GM19099 (cell line): ENCODE measurements around the gene FAXDC2.

Experiments used
- POLR2A ChIP-seq: IDR thresholded peaks from 3 replicates; pipeline ENCODE4 v1.6.1; 2011; ENCODE audit warnings: low read depth; ENCODE audit not compliant: insufficient read length; ENCODE audit errors: extremely low read depth

The FAXDC2 gene

GRCh38 chr5:154819546-154819945 is 30.9 kb downstream of the FAXDC2 start:
- TF ChIP-seq POLR2A, result no peak

DNA sequence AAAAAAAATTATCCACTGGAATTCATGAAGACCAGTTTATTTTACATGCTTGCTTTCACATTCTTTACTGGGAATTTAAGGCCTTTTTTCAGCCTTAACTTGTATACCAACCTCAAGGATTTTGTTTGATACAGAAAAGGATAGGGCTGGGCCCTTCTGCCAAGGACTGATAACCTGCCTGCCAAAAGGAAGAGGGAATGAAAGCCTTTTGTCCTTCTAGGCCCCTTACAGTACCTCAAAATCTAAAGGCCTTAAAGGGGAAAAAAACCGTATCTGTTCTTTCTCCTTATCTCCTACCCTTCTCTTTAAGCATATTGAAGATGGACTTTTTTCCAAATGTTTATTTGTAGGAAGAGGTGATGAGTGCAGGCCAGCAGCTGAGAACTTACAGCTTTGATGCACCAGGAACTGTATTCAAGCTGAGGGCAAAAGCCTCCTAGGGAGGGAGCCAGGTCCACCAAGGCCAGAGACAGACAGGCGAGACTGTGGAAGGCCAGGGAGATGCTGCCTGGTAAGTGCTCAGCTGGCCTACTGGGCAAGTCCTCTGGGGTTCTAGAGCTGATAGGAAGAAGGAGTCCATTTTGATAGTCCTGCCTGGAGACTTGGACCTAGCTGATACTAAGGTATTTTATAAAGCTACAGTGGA is 31.8 kb downstream of the FAXDC2 start:
- TF ChIP-seq POLR2A, result no peak

GRCh38 chr5:154817815-154818214 is 32.6 kb downstream of the FAXDC2 start:
- TF ChIP-seq POLR2A, result no peak

GRCh38 chr5:154816891-154817492 is 33.4 kb downstream of the FAXDC2 start:
- TF ChIP-seq POLR2A, result no peak

DNA sequence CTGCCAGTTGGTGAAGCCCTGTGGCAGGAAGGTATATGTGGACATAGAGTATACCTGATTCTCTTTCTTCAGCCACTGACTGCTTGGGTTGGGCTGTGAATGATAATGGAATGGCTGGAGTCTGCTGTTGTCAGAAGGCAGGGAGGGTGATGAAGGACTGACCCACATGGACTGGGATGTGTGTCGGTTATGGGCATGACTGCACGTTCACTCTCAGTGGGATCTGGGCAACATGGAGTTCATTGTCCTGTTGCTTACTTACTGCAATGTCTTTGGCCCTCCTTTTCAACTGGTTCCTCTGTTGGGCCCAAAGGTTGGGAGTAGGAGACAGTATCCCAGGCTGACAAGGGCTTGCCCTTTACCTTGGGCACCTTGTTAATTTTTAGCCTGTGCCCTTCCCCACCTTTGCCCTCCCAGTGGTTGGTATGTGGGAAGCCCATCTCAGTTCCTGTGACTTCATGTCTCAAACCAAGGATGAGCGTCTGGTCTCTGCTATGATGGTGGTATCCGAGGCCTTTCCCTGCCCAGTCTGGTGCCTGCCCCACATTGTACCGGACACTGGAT is 34.6 kb downstream of the FAXDC2 start:
- no peak for TF ChIP-seq POLR2A

GRCh38 chr5:154815025-154815424 is 35.4 kb downstream of the FAXDC2 start:
- no peak for TF ChIP-seq POLR2A

DNA sequence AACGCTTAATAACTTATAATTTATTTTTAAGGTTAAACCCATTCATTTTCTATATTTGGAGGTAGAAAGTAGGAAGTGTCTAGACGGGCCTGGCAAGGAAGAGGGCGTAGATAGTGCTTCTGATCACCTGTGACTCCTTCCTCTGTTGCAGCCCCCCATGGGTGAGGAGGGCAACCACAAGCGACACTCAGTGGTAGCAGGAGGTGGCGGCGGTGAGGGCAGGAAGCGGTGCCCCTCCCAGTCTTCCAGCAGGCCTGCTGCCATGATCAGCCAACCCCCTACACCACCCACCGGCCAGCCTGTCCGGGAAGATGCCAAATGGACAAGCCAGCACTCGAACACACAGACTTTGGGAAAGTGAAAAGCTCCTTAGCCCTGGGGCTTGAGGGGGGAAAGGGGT is 36.7 kb downstream of the FAXDC2 start:
- TF ChIP-seq POLR2A, result no peak

GRCh38 chr5:154813158-154813557 is 37.2 kb downstream of the FAXDC2 start:
- no peak for TF ChIP-seq POLR2A

DNA sequence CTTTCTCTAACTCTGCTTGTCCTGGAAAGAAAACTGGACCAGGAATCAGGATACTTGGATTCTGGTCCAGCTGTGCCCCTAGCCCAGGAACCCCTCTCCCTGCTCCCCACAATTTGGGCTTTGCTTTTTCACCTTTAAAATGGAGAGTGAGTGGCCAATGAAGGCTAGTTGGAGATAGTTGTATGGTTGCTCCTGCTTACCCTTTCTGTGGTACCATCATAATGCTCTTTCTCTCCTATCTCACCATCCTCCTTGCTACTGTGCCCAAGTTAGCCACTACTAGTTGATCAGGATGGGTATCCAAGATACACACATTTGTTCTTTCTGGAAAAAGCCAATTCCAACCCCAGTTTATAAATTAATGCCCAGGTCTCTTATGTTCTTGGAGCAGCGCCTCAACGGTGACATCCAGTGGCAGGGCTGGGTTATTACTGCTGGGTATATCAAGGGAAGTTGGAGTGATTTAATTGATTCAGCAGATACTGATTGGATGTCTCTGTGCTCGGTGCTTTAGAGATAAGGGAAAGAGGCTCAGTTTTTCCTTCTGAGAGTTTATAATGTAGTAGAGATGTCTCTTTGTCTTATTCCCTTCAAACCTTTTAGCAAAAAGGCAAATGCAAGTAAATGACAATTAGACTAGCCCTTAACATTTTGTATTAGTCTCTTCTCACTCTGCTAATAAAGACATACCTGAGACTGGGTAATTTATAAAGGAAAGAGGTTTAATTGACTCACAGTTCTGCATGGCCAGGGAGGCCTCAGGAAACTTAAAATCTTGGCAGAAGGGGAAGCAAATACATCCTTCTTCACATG is 38.5 kb downstream of the FAXDC2 start:
- TF ChIP-seq POLR2A, result no peak

DNA sequence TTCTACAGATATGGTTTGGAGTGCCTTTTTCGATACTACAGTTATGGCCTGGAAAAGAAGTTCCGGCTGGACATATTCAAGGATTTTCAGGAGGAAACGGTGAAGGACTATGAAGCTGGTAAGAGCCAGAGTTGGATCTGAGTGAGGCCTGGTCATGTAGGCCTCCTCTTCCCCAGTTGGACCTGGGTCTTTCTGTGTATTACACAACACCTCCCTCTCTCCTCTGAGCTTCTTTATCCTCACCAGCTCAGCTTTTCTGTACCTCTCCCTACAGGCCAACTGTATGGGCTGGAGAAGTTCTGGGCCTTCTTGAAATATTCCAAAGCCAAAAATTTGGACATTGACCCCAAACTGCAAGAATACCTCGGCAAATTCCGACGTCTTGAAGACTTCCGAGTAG is 39.2 kb downstream of the FAXDC2 start:
- TF ChIP-seq POLR2A, result no peak

DNA sequence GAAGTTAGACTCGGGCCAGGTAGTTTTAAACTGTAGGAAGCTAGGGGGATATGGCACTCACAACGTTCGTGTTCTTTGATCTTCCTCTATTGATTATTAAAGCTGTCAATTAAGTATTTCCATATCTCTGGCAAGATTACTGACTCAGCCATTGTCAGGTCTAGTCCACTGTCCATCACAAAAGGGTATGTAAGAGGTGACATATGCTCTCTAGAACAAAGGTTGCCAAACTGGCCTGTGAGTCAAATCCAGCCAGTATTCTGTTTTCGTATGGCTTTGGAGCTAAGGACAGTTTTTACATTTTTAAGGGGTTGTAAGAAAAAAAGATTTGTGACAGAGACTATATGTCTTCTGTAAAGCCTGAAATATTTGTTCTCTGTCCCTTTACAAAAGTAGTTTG is 44.2 kb downstream of the FAXDC2 start:
- no peak for TF ChIP-seq POLR2A

DNA sequence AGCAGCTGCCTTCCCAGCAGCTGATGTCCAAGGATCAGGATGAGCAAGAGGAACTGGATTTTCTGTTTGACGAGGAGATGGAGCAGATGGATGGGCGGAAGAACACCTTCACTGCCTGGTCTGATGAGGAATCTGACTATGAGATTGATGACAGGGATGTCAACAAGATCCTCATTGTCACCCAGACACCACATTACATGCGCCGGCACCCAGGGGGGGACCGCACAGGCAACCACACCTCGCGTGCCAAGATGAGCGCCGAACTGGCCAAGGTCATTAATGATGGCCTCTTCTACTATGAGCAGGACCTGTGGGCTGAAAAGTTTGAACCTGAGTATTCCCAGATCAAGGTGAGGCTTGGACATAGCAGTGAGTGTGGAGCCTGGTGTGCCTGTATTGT is 48.4 kb downstream of the FAXDC2 start:
- TF ChIP-seq POLR2A, result no peak

GRCh38 chr5:154801083-154801482 is 49.3 kb downstream of the FAXDC2 start:
- no peak for TF ChIP-seq POLR2A

GRCh38 chr5:154800582-154800981 is 49.8 kb downstream of the FAXDC2 start:
- TF ChIP-seq POLR2A, result no peak

DNA sequence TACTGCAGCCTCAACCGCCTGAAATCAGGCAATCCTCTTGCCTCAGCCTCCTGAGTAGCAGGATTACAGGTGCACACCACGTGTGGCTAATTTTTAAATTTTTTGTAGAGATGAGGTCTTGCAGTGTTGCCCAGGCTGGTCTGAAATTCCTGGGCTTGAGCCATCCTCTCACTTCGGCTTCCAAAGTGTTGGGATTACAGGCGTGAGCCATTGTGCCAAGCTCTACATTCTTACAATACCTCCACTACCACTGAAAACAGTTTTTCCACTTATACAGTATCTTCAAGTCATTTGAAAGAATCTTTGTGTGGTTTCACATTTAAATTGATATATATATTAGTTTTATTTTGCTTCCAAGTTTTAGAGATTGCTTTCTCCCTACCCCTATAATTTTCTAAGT is 52.6 kb downstream of the FAXDC2 start:
- no peak for TF ChIP-seq POLR2A

GRCh38 chr5:154795235-154795596 is 55.2 kb downstream of the FAXDC2 start:
- no peak for TF ChIP-seq POLR2A
